Neural cell (in vitro differentiated cells): Measurements from ENCODE around the gene EPC2. TPM values are rescaled to one million over a fixed set of nuclear protein-coding genes. Genes with fewer than 3 reads are reported as not detected.

ENCODE experiments used
- H2AFZ ChIP-seq: fragments of 200-600, 300-800 bp; sonication (generic), shearing (Covaris generic); 2 replicates; pipeline ENCODE4 v1.6.0; 2014; ENCODE audit warnings: low read depth, mild to moderate bottlenecking, antibody characterized with exemption, low read length, moderate library complexity
- H3F3A ChIP-seq: fragments of 200-600 bp; shearing (Covaris generic); 2 replicates; pipeline ENCODE4 v1.6.1; 2016; ENCODE audit warnings: mild to moderate bottlenecking, moderate library complexity, mixed read lengths, antibody characterized with exemption, low read length; ENCODE audit not compliant: insufficient read depth, poor library complexity, severe bottlenecking
- H3K27ac ChIP-seq: fragments of 200-600, 300-800 bp; sonication (generic), shearing (Covaris generic); 2 replicates; pipeline ENCODE4 v1.5.1; 2014; ENCODE audit warnings: mild to moderate bottlenecking, low read length, moderate library complexity
- H3K27me3 ChIP-seq: fragments of 300-800, 200-600 bp; sonication (generic), shearing (Covaris generic); 2 replicates; pipeline ENCODE4 v1.6.0; 2014; ENCODE audit warnings: mild to moderate bottlenecking, low read depth, low read length, moderate library complexity; ENCODE audit not compliant: insufficient read depth
- H3K36me3 ChIP-seq: fragments of 300-800, 200-600 bp; sonication (generic), shearing (Covaris generic); 2 replicates; pipeline ENCODE4 v1.5.1; 2014; ENCODE audit warnings: mild to moderate bottlenecking, antibody characterized with exemption, low read length, moderate library complexity; ENCODE audit not compliant: insufficient read depth
- H3K4me2 ChIP-seq: fragments of 300-800, 200-600 bp; sonication (generic), shearing (Covaris generic); 2 replicates; pipeline ENCODE4 v1.6.0; 2014; ENCODE audit warnings: mild to moderate bottlenecking, low read length
- H3K4me3 ChIP-seq: fragments of 300-800, 200-600 bp; sonication (generic), shearing (Covaris generic); 2 replicates; pipeline ENCODE4 v1.5.1; 2014; ENCODE audit warnings: mild to moderate bottlenecking, low read length, moderate library complexity
- H3K79me2 ChIP-seq: fragments of 200-600 bp; shearing (Covaris generic); replicated peaks from 2 replicates; pipeline ENCODE4 v1.6.0; 2014; ENCODE audit warnings: mild to moderate bottlenecking, low read length, moderate library complexity; ENCODE audit not compliant: insufficient read depth
- H3K9ac ChIP-seq: fragments of 300-800, 200-600 bp; sonication (generic), shearing (Covaris generic); 2 replicates; pipeline ENCODE4 v1.6.1; 2016; ENCODE audit warnings: mild to moderate bottlenecking, low read length, mixed read lengths
- H3K9me2 ChIP-seq: fragments of 200-600 bp; shearing (Covaris generic); 2 replicates; pipeline ENCODE4 v1.6.1; 2016; ENCODE audit warnings: mild to moderate bottlenecking, low read length, mixed read lengths; ENCODE audit not compliant: insufficient read depth
- H3K9me3 ChIP-seq: fragments of 200-600, 300-800 bp; sonication (generic), shearing (Covaris generic); 2 replicates; pipeline ENCODE4 v1.6.1; 2016; ENCODE audit warnings: mild to moderate bottlenecking, mixed run types, low read length, moderate library complexity, mixed read lengths
- H4K20me1 ChIP-seq: fragments of 200-600 bp; shearing (Covaris generic); 2 replicates; pipeline ENCODE4 v1.6.1; 2016; ENCODE audit warnings: mild to moderate bottlenecking, mixed run types; ENCODE audit not compliant: insufficient read depth
- CTCF ChIP-seq: fragments of 450-650 bp; IDR thresholded peaks from 2 replicates; pipeline ENCODE4 v1.5.1; 2014; ENCODE audit warnings: antibody characterized with exemption, mild to moderate bottlenecking, moderate library complexity; ENCODE audit not compliant: poor library complexity, severe bottlenecking
- EP300 ChIP-seq: fragments of 450-650 bp; conservative IDR thresholded peaks from 2 replicates; pipeline ENCODE4 v1.6.1; 2014; ENCODE audit warnings: antibody characterized with exemption, mild to moderate bottlenecking, moderate library complexity; ENCODE audit not compliant: poor library complexity, severe bottlenecking
- EZH2 ChIP-seq: fragments of 200-600, 300-800 bp; shearing (Covaris generic), sonication (generic); IDR thresholded peaks from 2 replicates; pipeline ENCODE4 v1.6.1; 2014; ENCODE audit warnings: antibody characterized with exemption, low read length, borderline replicate concordance, mild to moderate bottlenecking; ENCODE audit not compliant: insufficient read depth, poor library complexity, severe bottlenecking
- MXI1 ChIP-seq: fragments of 450-650 bp; conservative IDR thresholded peaks from 2 replicates; pipeline ENCODE4 v1.6.1; 2014; ENCODE audit warnings: antibody characterized with exemption, mild to moderate bottlenecking; ENCODE audit not compliant: poor library complexity, severe bottlenecking
- POLR2AphosphoS5 ChIP-seq: IDR thresholded peaks from 2 replicates; pipeline ENCODE4 v1.6.1; 2012
- RAD21 ChIP-seq: fragments of 450-650 bp; conservative IDR thresholded peaks from 2 replicates; pipeline ENCODE4 v1.6.1; 2014; ENCODE audit warnings: antibody characterized with exemption, mild to moderate bottlenecking, moderate library complexity
- REST ChIP-seq: IDR thresholded peaks from 2 replicates; pipeline ENCODE4 v1.6.1; 2012; ENCODE audit warnings: borderline replicate concordance
- SMC3 ChIP-seq: fragments of 450-650 bp; conservative IDR thresholded peaks from 2 replicates; pipeline ENCODE4 v1.6.1; 2014; ENCODE audit warnings: antibody characterized with exemption, mild to moderate bottlenecking, moderate library complexity; ENCODE audit not compliant: poor library complexity
- TAF1 ChIP-seq: IDR thresholded peaks from 2 replicates; pipeline ENCODE4 v1.6.1; 2012; ENCODE audit warnings: low read depth
- polyA plus RNA-seq: library from polyadenylated mRNA; depleted of rRNA; stranded (reverse); fragments of >200 nt; gene quantifications from 2 replicates; pipeline ENCODE4 v1.2.3, GENCODE V29; 2014

The EPC2 gene
- polyA plus RNA-seq, 1 donor from 2014 or later, result 43.9 TPM

GRCh38 chr2:148754864-148755263 lies 110.3 kb downstream of the EPC2 start:
- TF ChIP-seq SMC3 (no peak), CTCF (no peak), EZH2 (no peak), REST (peak; percentile 87), EP300 (peak; percentile 32), POLR2AphosphoS5 (no peak), MXI1 (no peak), TAF1 (no peak), RAD21 (no peak)
- H3K79me2 ChIP-seq, result peaks cover 25% of the 10 kb centered on the region
- H3K9ac ChIP-seq, result no peak overlapping the region
- H4K20me1 ChIP-seq, result no peaks in the 10 kb centered on the region
- H3K27ac ChIP-seq, result peak overlapping the region; percentile 35
- no peaks in the 10 kb centered on the region for H3K9me2 ChIP-seq
- H2AFZ ChIP-seq, result no peak overlapping the region
- no peaks in the 10 kb centered on the region for H3F3A ChIP-seq
- no peaks in the 10 kb centered on the region for H3K27me3 ChIP-seq
- H3K9me3 ChIP-seq, result no peaks in the 10 kb centered on the region
- no peak overlapping the region for H3K4me2 ChIP-seq
- H3K4me3 ChIP-seq, result peak overlapping the region; percentile 10
- H3K36me3 ChIP-seq, result no peaks in the 10 kb centered on the region

- no peaks in the 10 kb centered on the region for H3K36me3 ChIP-seq
- H3K4me2 ChIP-seq, result no peak overlapping the region
- no peak overlapping the region for H2AFZ ChIP-seq
- no peak overlapping the region for H3K9ac ChIP-seq
- H4K20me1 ChIP-seq, result no peaks in the 10 kb centered on the region
- no peak overlapping the region for H3K27ac ChIP-seq
- no peaks in the 10 kb centered on the region for H3K9me3 ChIP-seq
- no peaks in the 10 kb centered on the region for H3K27me3 ChIP-seq
- H3K4me3 ChIP-seq, result no peak overlapping the region
- TF ChIP-seq TAF1 (no peak), REST (no peak), MXI1 (no peak), EZH2 (no peak), POLR2AphosphoS5 (no peak), CTCF (no peak), SMC3 (no peak), RAD21 (no peak), EP300 (no peak)
- no peaks in the 10 kb centered on the region for H3F3A ChIP-seq
- H3K9me2 ChIP-seq, result no peaks in the 10 kb centered on the region
- H3K79me2 ChIP-seq, result peaks cover 15% of the 10 kb centered on the region
Observed at GRCh38 chr2:148756292-148756975, 111.9 kb downstream of the EPC2 start.
